HG02884 (cell line): ENCODE data around the gene TNS2.

Experiments used
- ATAC-seq: cut with Tn5 transposase; IDR thresholded peaks from one replicate; pipeline ENCODE4 v1.9.1; 2021; ENCODE audit warnings: mild to moderate bottlenecking, moderate library complexity; ENCODE audit not compliant: unreplicated experiment

Gene TNS2

DNA sequence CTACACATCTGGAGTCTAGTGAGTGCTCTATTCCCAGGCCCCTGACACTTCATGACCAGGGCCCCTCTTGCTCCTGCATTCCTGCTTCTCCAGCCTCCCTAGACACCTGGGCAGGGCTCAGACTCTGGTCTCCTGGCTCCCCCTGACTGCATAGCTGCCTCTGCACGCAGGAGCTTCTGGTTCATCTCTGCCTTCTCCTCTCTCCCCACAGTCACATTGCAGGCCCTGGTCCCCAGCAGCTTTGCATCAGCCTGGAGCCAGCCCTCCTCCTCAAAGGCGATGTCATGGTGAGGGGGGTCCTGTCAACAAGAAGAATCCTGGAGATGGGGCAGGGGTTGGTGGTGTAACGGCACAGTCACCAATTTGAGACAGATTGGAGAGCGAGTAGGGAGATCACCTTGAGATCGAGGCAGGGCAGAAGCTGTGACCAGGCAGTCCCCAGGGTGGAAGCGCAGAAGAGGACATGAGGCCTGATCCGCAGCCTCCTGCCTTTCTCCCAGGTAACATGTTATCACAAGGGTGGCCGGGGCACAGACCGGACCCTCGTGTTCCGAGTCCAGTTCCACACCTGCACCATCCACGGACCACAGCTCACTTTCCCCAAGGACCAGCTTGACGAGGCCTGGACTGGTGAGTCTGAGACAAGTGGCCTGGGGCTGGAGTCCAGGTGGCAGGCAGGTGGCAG, 8.1 kb downstream of the TNS2 start:
- no peak for ATAC-seq

DNA sequence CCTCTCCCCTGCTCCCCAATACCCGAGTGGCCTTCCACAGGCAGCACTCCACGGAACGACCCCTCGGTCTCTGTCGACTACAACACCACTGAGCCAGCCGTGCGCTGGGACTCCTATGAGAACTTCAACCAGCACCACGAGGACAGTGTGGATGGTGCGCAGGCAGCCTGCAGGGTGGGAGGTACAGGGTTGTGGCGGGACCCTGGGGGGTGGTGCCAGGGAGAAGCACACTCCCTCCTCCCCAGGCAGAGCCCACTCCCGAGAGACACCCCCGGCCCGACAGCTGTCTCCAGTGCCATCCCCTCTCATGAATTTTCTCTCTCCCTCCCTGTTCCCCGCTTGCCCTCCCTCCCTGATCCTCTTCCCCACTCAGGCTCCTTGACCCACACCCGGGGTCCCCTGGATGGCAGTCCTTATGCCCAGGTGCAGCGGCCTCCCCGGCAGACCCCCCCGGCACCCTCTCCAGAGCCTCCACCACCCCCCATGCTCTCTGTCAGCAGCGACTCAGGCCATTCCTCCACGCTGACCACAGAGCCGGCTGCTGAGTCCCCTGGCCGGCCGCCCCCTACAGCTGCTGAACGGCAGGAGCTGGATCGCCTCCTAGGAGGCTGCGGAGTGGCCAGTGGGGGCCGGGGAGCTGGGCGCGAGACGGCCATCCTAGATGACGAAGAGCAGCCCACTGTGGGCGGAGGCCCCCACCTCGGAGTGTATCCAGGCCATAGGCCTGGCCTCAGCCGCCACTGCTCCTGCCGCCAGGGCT, 9.0 kb downstream of the TNS2 start:
- no peak for ATAC-seq

DNA sequence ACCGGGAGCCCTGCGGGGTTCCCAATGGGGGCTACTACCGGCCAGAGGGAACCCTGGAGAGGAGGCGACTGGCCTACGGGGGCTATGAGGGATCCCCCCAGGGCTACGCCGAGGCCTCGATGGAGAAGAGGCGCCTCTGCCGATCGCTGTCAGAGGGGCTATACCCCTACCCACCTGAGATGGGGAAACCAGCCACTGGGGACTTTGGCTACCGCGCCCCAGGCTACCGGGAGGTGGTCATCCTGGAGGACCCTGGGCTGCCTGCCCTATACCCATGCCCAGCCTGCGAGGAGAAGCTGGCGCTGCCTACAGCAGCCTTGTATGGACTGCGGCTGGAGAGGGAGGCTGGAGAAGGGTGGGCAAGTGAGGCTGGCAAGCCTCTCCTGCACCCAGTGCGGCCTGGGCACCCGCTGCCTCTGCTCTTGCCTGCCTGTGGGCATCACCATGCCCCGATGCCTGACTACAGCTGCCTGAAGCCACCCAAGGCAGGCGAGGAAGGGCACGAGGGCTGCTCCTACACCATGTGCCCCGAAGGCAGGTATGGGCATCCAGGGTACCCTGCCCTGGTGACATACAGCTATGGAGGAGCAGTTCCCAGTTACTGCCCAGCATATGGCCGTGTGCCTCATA, 9.7 kb downstream of the TNS2 start:
- ATAC-seq, result no peak

DNA sequence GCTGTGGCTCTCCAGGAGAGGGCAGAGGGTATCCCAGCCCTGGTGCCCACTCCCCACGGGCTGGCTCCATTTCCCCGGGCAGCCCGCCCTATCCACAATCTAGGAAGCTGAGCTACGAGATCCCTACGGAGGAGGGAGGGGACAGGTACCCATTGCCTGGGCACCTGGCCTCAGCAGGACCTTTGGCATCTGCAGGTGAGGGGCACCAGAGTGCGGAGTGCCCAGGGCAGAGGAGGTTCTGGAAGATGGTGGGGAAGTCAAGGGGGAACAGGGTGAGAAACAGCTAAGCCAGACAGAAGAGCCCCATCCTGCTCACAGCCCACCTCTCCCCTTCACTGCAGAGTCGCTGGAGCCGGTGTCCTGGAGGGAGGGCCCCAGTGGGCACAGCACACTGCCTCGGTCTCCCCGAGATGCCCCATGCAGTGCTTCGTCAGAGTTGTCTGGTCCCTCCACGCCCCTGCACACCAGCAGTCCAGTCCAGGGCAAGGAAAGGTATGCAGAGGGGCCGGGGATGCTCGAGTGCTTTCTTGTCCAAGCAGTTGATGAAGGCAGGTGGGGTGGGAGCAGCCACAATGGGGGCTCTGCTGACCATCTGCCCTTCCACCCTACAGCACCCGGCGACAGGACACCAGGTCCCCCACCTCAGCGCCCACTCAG, 10.3 kb downstream of the TNS2 start:
- no peak for ATAC-seq

DNA sequence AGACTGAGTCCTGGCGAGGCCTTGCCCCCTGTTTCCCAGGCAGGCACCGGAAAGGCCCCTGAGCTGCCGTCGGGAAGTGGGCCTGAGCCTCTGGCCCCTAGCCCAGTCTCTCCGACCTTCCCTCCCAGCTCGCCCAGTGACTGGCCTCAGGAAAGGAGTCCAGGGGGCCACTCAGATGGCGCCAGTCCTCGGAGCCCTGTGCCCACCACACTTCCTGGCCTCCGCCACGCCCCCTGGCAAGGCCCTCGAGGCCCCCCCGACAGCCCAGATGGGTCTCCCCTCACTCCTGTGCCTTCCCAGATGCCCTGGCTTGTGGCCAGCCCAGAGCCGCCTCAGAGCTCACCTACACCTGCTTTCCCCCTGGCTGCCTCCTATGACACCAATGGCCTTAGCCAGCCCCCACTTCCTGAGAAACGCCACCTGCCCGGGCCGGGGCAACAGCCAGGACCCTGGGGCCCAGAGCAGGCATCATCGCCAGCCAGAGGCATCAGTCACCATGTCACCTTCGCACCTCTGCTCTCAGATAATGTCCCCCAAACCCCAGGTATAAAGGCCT, 10.9 kb downstream of the TNS2 start:
- no peak for ATAC-seq

DNA sequence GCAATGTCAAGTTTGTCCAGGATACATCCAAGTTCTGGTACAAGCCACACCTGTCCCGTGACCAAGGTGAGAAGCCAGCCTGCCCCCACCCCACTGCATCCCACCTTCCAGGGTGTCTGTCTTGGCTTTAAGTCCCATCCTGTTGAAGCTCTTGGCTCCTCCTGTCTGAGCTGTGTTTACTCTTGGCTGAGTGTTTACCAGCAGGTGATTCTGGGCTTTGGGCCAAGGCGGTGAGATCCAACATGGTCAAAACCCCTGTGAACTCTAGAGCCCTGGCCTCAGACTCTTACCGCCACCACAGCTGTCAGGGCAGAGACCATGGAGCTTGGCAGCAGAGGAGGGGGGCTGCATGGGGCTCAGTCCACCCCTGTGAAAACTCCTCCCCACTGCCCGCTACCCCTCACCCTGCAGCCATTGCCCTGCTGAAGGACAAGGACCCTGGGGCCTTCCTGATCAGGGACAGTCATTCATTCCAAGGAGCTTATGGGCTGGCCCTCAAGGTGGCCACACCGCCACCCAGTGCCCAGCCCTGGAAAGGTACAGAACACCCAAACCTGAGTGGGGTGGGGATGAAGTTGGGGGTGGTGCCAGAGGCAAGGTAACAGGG, 11.6 kb downstream of the TNS2 start:
- no peak for ATAC-seq

DNA sequence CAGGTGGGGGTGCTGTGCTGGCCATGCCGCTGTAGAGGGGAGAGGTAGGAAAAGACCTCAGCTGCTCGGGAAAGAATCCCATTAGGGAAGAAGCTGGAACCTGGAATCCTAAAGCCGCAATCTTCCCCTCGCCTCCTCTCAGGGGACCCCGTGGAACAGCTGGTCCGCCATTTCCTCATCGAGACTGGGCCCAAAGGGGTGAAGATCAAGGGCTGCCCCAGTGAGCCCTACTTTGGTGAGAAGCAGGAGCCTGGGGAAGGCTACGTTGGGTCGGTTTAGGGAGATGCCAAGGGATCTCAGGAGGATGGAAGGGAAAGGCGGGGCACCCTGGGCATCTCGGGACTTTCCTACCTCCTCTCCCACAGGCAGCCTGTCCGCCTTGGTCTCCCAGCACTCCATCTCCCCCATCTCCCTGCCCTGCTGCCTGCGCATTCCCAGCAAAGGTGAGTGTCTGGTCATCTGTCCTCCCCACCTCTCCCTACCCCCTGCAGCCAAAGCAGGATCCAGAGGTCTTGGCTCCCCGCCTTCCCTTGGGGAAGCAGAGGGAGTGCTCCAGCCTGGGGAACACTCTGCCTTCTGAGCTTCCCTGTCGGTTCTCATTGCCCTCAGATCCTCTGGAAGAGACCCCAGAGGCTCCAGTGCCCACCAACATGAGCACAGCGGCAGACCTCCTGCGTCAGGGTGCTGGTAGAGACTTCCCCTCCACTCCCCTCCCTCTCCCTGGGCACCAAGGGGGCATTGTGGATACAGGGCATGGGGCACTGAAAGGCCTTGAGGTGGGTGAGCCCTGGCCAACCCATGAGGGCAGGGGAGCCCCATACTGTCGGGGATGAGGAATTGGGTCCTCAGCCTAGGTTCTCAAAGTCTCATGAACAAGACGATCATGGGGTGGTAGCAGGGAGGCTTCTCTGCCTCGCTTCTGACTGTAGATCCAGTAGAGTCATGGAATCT, 12.4 kb downstream of the TNS2 start:
- no peak for ATAC-seq

DNA sequence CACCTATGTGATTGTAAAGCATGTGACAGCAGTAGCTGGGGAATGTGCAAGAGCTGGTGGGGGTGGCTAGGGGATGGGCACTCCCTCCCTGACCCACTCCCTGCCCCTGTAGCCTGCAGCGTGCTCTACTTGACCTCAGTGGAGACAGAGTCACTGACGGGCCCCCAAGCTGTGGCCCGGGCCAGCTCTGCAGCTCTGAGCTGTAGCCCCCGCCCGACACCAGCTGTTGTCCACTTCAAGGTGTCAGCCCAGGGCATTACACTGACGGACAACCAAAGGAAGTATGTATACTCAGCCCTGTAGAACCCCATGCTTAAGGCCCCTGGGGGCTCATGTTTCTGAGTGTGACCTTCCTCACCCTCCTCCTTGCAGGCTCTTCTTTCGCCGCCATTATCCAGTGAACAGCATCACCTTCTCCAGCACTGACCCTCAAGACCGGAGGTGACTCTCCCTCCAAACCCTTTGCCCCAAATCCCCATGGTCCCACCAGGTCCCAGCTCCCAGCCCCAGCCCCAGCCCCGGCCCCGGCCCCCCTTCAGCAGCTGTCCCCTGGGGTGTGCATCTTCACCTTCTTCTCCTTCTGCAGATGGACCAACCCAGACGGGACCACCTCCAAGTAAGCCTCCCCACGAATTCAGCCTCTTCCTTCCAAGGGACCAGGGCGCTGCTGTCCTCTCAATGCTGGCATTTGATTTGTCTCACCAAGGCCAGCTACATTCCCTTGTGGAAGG, 13.3 kb downstream of the TNS2 start:
- no peak for ATAC-seq

DNA sequence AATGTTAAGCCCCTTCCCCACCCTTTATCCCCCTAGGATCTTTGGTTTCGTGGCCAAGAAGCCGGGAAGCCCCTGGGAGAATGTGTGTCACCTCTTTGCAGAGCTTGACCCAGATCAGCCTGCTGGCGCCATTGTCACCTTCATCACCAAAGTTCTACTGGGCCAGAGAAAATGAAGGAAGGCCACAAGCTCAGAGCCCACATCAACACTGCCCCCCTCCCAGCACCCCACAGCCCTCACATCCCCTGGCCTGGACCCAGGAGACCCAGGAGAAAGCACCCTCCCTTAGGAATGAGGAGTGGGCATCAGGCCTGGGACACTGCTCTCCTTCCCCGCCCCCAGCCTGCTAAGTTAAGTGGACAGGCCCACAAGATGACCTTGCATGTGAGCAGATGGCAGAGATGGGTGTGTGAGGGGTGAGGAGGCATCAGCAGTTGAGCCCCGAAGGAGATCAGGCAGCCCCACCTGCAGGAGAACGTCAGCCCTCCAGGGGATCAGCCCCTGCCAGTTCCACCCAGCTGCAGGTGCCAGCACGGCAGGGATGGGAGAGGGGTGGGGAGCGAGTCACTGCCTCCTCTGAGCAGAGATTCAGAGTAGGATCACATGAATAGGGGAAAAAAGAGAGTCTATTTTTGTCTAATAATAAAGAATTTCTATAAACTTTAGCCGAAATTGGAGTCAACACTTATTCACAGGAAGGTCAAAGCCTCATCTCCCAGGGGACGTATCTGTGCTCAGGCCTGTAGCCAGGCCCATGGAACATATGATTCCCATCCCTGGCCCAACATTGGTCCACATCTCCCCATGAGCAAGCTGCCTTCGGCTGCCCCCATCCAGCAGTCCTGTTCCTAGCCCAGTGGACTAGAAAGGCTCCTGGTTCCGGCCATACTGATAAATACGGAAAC, 14.1 kb downstream of the TNS2 start:
- no peak for ATAC-seq

DNA sequence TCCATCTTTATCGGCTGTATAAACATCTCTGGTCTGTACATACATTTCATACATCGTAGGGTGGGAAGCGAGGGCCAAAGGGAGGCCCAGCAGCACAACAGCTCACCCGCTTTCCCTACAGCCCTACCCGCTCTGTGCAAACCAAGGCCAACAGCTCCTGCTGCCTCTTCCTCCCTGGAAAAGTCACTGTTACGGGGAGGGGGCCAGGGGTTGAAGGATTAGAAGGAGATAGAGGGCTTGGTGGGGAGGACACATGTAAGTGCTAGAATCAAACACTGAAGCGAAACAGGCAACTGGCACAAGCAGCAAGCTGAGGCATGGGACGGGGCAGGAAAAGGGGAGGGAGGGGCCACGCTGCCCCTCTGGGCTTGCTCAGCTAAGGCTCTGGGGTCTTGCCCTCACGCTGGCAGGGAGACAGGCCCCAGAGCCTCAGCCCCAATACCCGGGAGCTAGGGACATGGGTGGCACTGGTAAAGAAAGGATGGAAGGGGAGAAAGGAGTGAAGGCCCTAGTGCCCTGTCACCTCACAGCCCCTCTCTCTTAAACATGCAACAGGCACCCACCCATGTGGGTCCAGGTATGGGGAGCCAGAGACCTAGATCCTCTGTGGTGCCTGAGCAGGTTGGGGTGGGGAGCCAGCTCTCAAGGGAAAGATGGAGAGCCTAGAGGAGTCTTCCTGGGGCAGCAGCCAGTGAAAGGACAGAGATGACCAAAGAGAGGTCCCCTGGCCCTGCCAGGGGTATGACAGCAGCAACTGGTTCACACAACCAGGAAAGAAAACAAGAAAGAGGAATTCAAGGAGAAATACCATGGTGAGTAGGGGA, 15.0 kb downstream of the TNS2 start:
- no peak for ATAC-seq

DNA sequence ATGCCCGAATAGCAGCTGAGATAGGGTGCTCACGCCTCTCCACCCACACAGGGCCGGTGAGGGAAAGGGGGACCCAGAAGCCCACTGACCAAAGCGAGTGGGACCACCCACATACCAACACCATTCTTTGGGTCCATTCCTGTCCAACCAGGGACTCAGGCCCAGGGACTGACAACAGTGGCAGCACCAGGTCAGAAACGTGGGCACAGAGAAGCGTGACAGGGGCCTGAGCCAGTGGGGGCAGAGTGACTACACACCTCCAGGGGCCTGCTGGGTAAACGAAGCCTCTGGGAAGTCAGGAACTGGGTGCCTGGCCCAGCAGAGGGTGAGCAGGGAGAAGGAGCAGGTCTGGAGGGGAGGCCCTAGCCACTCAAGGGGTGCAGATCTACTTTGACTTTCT, 15.6 kb downstream of the TNS2 start:
- no peak for ATAC-seq

DNA sequence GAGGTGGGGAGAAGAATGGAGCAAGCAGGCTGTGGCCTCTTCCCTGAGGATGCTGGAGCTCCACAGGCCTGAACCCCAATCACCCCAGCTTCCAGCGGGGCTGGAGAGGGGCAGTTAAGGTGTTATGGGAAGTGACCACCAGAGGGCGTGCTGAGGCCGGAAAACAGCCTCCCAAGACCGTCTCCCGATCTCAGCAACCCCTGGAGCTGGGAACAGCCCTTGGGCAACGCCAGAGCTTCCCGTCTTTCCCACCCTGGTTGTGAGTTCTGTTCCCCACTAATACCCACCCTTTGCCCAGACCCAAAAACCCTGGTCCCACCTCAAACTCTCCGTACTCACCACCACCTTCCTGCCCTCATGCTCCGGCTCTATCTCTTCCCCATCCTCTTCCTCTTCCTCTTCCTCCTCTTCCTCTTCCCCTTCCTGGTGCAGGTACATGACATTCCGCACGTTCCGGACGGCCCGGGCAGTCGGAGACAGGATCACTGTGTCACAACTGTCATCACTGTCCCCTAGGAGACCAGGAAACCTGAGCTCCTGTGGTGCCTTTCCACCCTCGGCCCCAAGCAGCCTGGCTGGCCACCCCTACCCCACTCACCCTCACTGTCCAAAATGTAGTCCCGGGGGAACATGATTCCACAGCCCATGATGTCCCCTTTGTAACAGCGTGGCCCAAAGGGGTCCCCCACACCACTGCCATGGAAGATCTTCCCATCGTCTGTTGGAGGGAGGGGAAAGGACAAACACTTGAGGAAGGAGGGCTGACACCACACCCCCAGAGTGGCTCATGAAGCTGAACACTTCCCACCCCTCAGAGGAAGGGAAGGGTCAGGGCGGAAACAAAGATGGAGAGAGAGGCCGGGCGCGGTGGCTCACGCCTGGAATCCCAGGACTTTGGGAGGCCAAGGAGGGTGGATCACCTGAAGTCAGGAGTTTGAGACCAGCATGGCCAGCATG, 16.4 kb downstream of the TNS2 start:
- ATAC-seq, result no peak

DNA sequence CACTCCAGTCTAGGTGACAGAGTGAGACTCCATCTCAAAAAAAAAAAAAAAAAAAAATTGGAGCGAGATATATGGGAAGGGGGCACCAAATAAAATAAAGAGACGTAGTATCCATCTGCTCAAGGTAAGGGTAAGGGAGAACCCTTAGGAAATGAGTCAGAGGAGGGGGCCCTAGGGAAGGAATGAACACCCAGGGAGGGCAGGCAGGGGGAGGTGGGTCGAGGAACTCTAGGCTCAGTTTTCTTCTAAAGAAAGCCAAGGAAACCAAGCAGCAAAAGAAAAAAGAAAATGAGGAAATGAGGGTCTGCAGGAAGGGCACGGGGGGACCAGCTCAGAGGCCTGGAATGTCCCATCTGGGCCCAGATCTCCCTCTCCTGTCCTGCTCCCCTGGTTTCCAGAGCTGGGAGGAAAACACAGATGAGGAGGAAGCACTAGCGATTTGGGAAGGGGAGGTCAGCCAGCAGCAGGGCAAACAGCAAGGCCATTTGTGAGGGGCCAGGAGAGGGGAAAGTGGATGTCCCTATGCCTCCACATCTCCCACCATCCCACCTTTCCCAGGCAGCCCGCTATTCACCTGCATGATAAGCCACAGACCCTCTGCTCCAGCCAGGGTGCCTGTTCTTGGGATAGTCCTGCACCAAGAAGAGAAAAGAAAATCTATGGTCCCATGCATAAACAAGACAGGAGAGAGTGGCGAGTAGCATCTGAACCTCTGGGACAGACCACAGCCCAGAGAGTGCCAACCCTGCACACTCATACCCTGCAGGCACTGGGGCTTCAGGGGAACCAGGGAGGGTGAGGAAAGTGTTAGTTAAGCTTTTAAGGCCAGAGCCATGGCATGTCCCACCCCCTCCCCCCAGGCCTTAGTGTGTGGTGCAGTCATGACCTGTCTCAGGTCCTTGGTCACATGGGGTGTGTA, 17.5 kb downstream of the TNS2 start:
- ATAC-seq, result no peak

DNA sequence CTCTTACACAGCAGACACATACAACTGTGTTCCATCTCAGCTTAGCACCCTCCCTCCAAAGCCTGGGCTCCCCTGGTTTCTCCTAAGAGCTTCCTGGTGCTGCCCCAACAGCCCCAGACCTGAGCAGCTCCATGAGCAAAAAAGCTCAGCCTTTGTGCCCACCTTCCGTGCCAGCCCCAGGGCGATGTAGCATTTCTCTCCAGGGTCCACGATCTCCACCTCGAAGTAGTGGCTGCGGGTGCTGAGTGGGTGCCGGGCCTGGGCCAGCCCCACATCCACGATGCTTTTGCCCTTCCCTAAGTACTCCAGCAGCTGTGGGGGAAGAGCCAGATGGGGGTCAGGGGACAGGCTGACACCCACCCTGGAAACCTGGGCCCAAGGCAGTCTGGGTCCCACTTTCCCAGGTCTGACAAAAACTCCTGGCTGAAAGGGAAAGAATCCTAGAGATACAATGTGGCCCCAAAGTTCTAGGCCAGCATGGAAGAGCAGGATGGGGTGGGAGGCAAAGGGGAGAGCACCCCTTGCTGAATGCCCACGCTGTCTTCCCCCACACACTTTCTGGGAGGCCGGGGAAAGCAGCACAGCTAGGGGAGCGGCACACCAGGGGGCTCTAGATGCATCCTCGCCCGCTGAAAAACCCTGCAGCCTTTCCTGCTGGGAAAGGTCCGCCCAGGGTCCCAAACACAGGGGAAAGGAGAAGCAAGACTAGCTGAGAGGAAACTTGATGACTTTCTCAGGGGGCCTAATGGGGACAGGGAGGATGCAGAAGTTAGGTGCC, 18.3 kb downstream of the TNS2 start:
- no peak for ATAC-seq
